Tibial artery (tissue), 4 donors: ENCODE data around the gene MDN1.
"Not testable (repeated sequence)": the region's sequence is repeated elsewhere in the genome, so short reads cannot be mapped to it uniquely, and the experiment has no call there.

Experiments
- DNase-seq, 2 donors: peaks; one replicate each; pipeline ENCODE4 v3.0.0-alpha.2; 2019
- H3K27ac ChIP-seq, 2 donors: fragments of 200-600 bp; sonication (generic) in 1 of 2; 1 replicate in 1 of 2; 2 replicates in 1 of 2; pipeline ENCODE4 v1.5.1; 2018 to 2019; ENCODE audit warnings: mild to moderate bottlenecking in 1 of 2
- H3K27me3 ChIP-seq, 2 donors: fragments of 200-600 bp; sonication (generic) in 1 of 2; one replicate each; pipeline versions ENCODE4 v1.5.1 to v1.6.0; 2016 to 2019
- H3K36me3 ChIP-seq, 3 donors: fragments of 200-600 bp; sonication (generic) in 2 of 3; one replicate each; pipeline ENCODE4 v1.5.1; 2016 to 2019; ENCODE audit warnings: mild to moderate bottlenecking in 2 of 3
- H3K4me1 ChIP-seq, 4 donors: fragments of 200-600 bp; sonication (generic) in 2 of 4; 1 replicate in 3 of 4; 2 replicates in 1 of 4; pipeline ENCODE4 v1.5.1; 2016 to 2019
- H3K4me3 ChIP-seq, 2 donors: fragments of 200-600 bp; sonication (generic) in 1 of 2; 1 replicate in 1 of 2; 2 replicates in 1 of 2; pipeline ENCODE4 v1.5.1; 2018 to 2019; ENCODE audit warnings: mild to moderate bottlenecking in 2 of 2
- H3K9me3 ChIP-seq, 3 donors: fragments of 200-600 bp; sonication (generic) in 1 of 3; one replicate each; pipeline ENCODE4 v1.5.1; 2016 to 2019
- intact Hi-C: fragments of 100-400 bp; cut with DNase I; formaldehyde crosslinking; loops from one replicate; pipeline ENCODE4 v1.15.0; 2023; ENCODE audit warnings: low total_unique reads
- TF ChIP-seq, protein P1 (sequence below), 2 experiments: fragments of 200-600 bp in 1 of 2; fragments of 450-650 bp in 1 of 2; IDR thresholded peaks; one replicate each; pipeline ENCODE4 v1.5.1; 2017 to 2019; ENCODE audit warnings: antibody characterized with exemption in 2 of 2, mild to moderate bottlenecking in 1 of 2, moderate library complexity in 1 of 2

MDN1 gene

DNA sequence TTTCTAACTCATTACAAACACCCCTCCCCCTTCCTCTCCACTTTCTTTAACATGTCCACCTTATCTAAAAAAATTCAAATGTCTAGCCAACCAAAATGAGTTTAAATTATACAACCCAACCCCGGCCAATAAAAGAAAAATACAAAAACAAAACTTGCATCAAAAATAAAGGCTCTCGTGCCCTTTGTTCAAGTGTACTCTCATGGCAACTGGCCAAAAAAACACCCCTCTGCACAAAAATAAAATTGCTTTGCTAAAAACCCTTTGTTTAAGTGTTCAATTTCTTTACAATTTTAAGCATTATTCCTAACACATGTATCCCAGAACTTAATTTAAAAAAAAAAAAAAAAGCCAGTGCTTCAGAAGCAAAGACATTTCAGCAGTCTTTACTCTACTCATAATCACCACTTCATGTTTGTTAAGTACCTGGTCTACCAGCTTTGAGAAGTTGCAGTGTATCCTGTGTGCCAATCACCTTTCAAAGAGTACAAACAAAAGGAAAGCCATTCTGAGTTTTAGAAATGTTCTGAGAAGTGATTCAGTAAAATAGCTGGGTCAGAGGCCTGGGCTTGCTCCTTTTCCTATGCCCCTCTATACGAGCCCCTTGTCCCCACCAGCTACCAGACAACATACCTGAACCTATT lies 87.5 kb downstream of the MDN1 start:
- Histone ChIP-seq H3K9me3 (no peaks in the 10 kb centered on the region), H3K27me3 (no peaks in the 10 kb centered on the region), H3K36me3 (peaks cover 42 to 76% (median 67%) of the 10 kb centered on the region in 3 donors), H3K4me3 (no peak overlapping the region), H3K4me1 (no peaks in the 10 kb centered on the region), H3K27ac (no peak overlapping the region)
- TF ChIP-seq, protein P1, sequence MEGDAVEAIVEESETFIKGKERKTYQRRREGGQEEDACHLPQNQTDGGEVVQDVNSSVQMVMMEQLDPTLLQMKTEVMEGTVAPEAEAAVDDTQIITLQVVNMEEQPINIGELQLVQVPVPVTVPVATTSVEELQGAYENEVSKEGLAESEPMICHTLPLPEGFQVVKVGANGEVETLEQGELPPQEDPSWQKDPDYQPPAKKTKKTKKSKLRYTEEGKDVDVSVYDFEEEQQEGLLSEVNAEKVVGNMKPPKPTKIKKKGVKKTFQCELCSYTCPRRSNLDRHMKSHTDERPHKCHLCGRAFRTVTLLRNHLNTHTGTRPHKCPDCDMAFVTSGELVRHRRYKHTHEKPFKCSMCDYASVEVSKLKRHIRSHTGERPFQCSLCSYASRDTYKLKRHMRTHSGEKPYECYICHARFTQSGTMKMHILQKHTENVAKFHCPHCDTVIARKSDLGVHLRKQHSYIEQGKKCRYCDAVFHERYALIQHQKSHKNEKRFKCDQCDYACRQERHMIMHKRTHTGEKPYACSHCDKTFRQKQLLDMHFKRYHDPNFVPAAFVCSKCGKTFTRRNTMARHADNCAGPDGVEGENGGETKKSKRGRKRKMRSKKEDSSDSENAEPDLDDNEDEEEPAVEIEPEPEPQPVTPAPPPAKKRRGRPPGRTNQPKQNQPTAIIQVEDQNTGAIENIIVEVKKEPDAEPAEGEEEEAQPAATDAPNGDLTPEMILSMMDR (IDR thresholded peaks at IDR 0.05), result no peak
- intact Hi-C loops, result no loop called here
- no peak for DNase-seq

DNA sequence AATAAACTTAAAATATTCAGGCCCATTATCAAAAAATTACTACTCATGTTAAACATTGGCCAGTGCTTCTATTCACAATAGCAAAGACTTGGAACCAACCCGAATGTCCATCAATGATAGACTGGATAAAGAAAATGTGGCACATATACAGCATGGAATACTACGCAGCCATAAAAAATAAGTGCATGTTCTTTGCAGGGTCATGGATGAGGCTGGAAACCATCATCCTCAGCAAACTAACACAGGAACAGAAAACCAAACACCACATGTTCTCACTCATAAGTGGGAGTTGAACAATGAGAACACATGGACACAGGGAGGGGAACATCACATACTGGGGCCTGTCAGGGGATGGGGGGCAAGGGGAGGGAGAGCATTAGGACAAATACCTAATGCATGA lies 88.3 kb downstream of the MDN1 start:
- H3K9me3 ChIP-seq, H3K27ac ChIP-seq, H3K4me3 ChIP-seq, DNase-seq, H3K4me1 ChIP-seq, intact Hi-C loops, H3K27me3 ChIP-seq: not testable (repeated sequence)
- peaks cover 43 to 76% (median 67%) of the 10 kb centered on the region in 3 donors for H3K36me3 ChIP-seq

DNA sequence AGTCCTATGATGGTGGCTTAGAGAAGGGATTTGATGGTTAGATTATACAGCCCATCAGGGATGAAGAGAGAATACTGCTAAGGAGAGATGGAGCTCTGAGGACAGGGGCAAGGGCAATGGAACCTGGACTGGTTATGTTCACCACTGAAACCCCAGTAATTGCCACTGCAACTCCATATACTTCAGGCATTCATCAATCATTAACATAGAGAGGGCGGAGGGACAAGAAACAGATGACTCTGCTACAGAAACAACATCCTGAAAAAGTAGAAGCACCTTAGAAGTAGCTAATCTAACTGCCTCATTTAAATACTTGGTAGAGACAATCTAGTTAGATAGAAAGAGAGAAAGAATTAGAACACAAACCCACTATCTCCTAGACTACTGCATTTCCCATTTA lies 89.8 kb downstream of the MDN1 start:
- no peak for DNase-seq
- no peaks in the 10 kb centered on the region for H3K9me3 ChIP-seq
- peaks cover 48 to 75% (median 74%) of the 10 kb centered on the region in 3 donors for H3K36me3 ChIP-seq
- no peaks in the 10 kb centered on the region for H3K27me3 ChIP-seq
- H3K27ac ChIP-seq, result no peak overlapping the region
- H3K4me3 ChIP-seq, result no peak overlapping the region
- H3K4me1 ChIP-seq, result no peaks in the 10 kb centered on the region
- TF ChIP-seq, protein P1 (IDR thresholded peaks at IDR 0.05), result no peak
- intact Hi-C loops, result no loop called here

DNA sequence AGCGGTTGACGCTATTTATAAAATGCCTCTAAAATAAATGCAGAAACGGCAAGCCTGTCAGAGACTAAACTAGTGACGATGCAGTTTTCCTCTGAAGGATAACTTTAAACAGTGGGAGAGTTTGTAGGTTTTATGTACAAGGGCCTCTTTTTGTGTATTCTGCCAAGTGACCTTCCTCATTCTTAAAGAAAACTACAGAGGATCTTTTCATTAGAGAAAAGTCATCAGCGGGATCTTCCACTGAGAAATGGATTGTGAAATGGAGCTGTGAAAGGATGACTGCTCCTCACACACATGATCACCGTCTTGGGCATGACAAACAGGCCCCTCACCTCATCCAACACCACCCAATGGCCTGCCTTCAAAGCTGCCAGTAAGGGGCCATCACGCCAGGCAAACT lies 92.1 kb downstream of the MDN1 start:
- H3K4me3 ChIP-seq, result no peak overlapping the region
- no peaks in the 10 kb centered on the region for H3K4me1 ChIP-seq
- no peak for DNase-seq
- H3K27ac ChIP-seq, result no peak overlapping the region
- intact Hi-C loops, result no loop called here
- TF ChIP-seq, protein P1 (IDR thresholded peaks at IDR 0.05), result no peak
- H3K9me3 ChIP-seq, result no peaks in the 10 kb centered on the region
- peaks cover 66 to 92% (median 91%) of the 10 kb centered on the region in 3 donors for H3K36me3 ChIP-seq
- H3K27me3 ChIP-seq, result no peaks in the 10 kb centered on the region

DNA sequence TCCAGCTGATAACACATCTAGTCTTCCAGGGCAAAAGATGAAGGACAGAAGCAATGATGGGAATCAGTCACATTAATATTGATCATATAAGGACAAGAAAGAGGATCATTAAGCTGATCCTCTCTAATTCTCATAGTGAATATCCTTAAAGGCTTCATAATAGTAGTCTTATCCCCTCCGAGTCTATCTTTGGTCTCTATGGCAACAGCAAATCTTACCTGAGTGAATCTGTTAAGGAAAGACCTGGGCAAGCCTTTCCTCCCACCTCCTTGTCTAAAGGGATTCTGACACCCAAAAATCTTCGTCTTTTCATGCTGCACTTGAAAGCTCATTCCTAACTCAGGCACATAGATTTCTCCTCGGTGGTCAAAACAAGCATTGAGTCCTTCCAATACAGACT lies 94.6 kb downstream of the MDN1 start:
- no peak overlapping the region for H3K27ac ChIP-seq
- no peaks in the 10 kb centered on the region for H3K9me3 ChIP-seq
- intact Hi-C loops, result no loop called here
- no peak overlapping the region for H3K4me3 ChIP-seq
- TF ChIP-seq, protein P1 (IDR thresholded peaks at IDR 0.05), result no peak
- H3K36me3 ChIP-seq, result peaks cover 74 to 95% (median 83%) of the 10 kb centered on the region in 3 donors
- no peaks in the 10 kb centered on the region for H3K4me1 ChIP-seq
- no peak for DNase-seq
- H3K27me3 ChIP-seq, result no peaks in the 10 kb centered on the region

DNA sequence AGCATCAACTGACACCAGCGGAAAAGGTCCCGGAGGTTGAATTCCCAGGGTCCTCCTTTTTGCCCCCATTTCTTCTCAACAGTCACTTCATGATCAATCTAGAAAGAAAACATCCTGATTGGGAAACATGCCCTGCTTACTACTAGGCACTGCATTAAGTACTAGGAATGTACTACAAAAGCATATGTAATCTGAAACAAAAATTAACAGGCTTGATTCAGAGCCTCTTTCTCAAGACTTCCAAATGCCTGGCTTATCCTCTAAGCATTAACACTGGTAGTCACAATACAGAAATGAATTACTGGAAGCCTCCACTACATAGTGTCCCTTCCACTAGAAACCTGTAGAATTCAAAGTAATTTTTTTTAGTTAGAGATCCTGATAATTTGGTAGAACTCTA lies 96.5 kb downstream of the MDN1 start:
- intact Hi-C loops, result no loop called here
- no peak for DNase-seq
- no peaks in the 10 kb centered on the region for H3K27me3 ChIP-seq
- TF ChIP-seq, protein P1 (IDR thresholded peaks at IDR 0.05), result no peak
- H3K9me3 ChIP-seq, result no peaks in the 10 kb centered on the region
- no peak overlapping the region for H3K27ac ChIP-seq
- no peak overlapping the region for H3K4me3 ChIP-seq
- peaks cover 76 to 94% (median 81%) of the 10 kb centered on the region in 3 donors for H3K36me3 ChIP-seq
- H3K4me1 ChIP-seq, result no peaks in the 10 kb centered on the region
